GM21515 (cell line): ENCODE data around the gene UBR2.

Experiments used
- ATAC-seq: cut with Tn5 transposase; IDR thresholded peaks from one replicate; pipeline ENCODE4 v1.9.1; 2021; ENCODE audit not compliant: unreplicated experiment

Gene UBR2

DNA sequence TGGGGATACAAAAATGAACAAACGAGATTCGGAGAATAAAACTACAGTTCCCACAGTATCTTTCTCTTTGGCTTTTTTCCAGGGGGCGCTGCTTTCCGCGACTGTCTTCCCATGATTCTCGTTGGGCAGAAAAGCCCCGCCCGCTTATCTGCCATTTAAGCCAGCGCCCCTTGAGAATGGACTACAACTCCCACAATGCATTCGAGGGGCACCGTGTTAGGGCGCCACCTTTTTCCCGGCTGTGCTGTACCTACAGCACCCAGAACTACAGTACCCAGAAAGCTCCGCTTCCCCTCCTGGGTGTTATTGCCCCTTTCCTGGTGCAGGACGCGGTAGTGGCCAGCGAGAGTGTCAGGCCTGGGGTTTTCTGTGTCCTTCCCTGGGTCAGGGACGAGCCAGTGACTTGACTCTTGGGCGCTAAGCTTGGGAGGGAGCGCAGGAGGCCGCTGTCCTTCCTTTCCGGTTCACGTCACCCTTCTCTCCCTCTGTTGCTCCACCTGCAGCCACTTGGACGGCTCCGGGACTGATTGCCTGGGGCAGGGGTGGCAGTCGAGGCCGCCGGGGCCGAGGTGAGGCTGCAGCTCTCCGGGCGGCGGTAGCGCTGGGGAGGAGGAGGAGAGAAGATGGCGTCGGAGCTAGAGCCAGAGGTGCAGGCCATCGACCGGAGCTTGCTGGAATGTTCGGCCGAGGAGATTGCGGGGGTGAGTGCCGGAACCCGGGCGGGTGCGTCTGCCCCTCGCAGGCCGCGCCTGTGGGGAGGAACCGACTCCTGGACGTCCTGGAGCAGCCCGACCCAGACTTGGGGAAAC is at the start of gene UBR2:
Gene UBR2 (plus strand): TSS at position 333 of the 809 bp plus-strand sequence. CDS start 291 bp downstream, at position 624.
- peak; percentile 88 for ATAC-seq

DNA sequence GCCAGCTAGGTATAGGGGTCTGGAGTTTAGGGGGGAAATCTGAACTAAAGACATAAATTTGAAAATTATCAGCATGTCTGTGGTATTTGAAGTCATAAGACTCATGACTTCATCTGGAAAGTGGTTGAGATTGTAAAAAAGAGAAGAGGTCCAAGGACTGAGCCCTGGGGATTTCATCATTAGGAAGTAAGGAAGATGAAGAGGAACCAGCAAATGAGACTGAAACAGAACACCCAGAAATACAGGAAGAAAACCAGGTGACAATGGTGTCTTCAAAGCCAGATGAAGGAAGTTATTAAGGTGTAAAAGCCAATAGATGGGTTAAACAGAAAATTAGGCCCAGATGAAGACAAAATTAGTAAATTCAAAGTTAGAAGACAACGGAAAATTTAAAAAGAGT is 49.1 kb upstream of the UBR2 start:
- no peak for ATAC-seq

DNA sequence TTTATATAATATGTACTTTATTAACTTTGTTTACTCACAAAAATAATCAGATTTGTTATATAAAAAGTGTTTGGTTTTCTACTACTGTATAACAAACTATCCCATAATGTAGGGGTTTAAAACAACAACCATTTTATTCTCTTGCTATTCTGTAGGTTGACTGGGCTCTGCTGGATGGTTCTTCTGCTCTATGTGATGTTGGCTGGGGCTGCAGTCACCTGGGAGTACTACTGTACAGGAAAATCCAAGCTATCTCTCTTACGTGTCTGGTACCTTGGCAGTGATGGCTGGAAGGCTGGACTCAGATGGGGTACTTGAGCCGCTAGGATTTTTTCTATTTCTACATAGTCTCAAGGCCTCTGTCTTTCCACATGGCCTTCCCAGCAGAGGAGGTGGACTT is 44.0 kb upstream of the UBR2 start:
- no peak for ATAC-seq

DNA sequence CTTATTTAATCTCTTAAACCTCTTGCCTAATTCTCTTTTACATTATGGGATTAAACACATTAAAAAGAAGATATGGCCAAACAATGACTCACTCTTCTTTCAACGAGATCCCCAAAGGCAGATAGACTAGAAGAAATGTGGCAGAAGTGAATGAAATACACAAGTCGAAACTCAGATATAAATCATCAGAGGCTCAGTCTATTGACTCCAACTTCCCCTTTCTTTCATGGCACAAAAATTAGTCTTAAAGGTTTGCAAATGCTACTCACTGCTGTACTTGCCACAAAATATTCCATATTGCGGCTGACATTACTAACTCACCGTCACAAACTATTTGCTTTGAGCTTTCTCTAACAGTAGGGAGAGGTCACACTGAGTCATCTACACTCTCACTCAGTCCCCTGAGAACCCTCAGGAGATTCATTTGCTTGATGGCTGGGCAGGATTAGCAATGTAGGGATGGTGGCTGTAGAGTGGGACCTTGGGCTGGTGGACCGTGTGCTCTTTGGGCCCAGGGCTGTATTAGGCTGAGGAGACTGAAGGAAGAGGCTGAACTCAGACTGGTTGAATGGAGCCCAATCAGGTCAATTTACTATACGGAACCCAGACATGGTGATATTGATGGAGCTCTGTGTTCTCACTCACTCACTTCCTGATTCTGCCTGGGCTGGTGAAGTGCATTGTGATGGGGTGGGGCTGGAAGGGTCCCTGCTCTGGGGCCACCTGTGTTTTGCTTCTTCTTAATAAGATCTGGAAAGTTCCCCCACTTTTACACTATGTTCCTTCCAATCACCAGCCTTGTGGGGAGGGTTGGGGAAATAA is 42.8 kb upstream of the UBR2 start:
- ATAC-seq: no peak

DNA sequence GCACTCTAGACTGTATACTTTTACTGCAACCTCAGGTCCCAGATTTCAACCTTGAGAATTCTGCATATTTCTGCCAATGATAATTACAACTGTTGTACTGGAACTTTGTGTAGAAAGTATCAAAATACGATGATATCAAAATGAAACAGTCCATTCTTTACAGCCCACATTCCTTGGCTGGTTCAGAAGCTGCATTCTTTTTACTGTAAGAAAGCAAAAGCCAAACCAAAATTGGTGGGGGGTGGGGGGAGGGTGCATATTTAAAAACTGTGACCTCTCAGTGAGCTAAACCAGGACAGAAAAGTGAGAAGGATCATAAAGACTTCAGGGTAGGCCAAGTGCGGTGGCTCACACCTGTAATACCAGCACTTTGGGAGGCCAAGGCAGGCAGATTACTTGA is 41.8 kb upstream of the UBR2 start:
- ATAC-seq: no peak

DNA sequence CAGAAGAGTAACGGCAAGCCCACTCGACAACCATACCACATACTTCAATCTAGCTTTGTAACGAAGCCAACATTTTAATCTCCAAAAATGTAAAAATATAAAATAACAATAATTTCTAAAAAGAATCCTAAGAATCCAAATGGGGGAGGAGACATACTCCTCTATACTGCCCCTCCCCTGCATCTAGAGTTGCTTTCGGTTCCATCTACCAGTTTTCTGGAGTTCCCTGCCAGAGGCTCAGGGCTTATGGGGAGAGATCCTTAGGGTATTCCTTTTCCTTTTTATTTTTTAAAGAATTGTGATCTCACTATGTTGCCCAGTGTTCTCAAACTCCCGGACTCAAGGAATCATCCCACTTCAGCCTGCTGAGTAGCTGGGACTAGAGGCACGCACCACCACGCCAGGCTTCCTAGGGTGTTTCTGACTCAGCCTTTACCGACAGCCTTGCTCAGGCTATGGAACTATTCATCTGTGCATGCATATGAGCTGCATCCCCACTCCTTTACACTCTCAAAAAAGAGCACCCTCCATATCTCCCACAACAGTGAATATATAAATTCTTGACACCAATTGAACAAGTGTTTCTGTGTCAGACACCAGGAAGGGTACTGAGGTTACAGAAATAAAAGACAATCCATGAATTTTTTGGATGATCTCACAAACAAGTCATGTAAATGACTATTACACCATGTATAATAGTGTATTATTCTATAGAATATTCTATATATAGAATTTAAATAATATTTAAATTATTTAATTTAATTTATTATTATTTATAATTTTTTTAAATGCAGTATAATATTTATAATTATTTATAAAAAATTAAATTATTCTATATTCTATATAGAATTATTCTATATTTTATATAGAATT is 40.7 kb upstream of the UBR2 start:
- ATAC-seq: no peak

DNA sequence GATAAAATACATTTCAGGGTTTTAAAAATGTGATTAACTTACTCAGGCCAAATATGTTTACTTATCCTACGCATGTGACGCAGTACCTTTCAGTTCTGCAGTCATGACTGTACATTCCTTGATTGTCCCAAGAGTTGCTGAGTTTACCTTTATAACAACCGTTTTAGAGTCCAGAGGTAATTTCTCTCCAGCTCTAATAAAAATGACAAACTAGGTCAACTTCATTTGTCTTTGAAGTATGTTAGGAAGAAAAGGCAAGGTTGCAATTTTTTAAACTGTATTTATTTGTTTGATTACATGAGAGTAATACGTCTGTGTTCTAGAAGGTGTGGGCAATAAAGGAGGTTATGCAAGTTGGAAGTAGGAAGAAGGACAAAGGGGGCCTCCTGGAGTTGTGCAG is 38.6 kb upstream of the UBR2 start:
- no peak for ATAC-seq

DNA sequence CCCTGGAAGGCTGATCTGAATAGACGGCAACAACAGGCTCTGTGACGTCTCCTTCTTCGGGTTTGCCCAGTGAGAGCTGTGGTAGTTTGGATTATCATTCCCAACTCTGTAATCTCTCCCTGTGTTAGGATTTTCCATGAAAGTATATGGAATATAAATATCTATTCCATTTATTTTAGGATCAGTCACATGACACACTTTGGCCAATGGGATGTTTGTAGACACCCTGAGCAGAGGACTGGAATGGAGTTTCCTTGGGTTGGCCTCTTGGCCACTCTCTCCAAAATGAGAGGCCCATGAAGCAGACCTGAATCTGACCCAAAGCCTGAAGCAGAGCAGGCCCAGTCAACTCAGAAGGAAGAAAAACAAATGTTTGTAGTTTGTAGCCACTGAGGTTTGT is 37.2 kb upstream of the UBR2 start:
- ATAC-seq: no peak

DNA sequence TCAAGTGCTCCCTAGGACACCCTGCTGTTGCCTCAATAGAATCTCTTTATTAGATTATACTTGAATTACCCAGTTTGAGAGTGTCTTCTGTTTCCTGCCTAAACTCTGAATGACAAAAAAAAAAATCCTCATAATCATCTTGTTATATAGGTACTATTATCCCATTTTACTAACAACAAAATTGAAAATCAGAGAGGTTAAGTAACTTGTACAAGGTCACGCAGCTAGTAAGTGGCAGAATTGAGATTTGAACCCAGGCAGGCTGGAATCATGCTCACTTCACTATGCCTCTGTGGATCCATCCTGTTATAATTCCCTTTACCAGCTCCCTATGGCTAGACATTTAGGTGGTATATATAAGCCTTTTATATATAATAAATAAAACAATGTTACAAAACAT is 36.6 kb upstream of the UBR2 start:
- ATAC-seq: no peak

DNA sequence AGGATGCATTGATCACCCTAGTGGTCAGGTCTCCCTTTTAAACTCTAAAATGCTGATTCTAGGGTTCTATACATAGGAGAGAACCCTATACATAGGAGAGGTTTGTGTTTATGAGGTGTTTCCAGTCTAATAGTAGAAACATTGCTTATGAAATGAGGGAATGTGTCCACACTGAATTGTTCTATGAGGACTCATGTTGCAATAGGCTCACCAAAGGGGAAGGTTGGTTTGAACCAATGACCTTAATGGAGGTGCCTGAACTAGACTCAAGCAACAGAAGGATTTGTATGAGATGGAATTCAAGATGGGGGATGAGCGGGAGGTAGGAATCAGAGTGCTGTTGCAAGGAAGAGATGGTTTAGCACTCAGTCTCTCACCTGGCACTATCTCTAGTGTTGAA is 33.5 kb upstream of the UBR2 start:
- ATAC-seq: no peak

DNA sequence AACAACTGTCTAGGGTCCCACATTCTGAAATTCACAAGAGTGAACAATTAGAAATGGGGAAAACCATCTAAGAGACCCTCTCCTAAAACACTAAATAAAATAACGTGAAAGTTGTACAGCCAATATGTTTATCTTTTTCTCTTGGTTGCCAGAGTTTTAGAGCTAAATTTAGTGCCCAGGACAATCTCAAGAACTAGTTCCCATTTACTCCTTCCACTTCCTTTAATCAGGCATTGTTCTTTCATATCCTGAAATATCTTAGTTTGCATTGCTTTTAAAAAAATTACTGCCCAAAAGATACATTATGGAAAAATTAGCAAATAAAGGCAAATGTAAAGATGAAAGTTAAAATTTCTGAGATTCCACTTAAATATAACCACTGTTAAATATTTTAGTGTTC is 33.1 kb upstream of the UBR2 start:
- ATAC-seq: no peak

DNA sequence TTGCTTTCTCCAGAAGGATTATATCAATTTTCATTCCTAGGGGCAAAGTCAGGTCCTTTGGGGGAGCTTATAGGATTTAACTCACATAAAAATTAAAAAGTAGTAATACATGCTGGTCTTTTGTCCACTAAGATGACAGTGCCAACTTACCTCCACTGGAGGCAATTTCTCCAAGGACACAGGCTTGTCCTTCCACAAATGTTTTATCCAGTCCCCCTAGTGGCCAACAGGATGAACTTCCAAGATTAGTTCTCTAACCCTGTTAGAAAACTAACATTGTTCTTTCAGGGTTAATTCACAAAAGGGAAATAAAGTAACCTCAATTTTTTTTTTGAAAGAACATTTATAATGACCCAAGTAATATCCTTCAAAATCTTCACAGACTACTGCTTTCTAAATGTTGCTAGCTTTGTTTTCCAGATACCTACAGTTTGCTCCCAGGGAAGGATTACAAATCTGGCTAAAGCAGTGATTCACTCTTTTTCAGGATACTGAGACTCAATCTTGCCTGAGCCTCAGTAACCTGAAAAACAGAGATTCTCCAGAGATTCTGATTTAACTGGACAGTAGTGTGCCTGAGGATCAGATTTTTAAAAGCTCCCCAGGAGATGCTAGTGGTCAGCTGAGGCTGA is 31.7 kb upstream of the UBR2 start:
- no peak for ATAC-seq

DNA sequence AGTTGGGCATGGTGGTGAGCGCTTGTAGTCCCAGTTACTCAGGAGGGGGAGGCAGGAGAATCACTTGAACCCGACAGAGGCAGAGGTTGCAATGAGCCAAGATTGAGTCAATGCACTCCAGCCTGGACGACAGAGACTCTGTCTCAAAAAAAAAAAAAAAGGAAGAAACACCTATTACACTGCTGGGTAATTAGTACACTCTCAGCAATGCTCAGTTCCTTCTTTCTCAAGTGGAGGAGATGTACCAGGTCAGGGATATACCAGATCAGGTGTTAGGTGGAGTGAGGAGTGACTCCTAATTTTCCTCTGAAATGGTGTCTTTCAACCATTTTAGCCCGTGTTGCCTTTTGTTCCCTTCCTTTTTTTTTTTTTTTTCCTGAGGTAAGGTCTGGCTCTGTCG is 30.0 kb upstream of the UBR2 start:
- ATAC-seq: no peak

DNA sequence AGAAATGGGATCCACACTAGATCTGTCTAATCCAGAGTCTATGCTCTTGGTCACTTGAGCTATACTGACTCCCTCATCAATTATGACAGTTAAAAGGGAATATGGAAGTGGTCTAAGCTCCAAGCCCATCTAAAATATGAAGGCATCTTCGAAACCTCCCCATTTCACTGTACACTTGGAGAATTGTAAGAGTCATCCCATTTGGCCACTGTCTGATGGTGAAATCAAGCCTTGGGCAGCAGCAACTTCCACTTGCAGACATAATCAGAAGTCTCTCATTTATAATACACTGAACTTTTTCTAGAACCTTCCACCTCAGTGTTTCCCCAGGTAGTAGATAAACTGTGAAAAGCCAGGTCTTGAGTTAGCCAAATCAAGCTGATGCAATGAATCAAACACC is 26.3 kb upstream of the UBR2 start:
- no peak for ATAC-seq

DNA sequence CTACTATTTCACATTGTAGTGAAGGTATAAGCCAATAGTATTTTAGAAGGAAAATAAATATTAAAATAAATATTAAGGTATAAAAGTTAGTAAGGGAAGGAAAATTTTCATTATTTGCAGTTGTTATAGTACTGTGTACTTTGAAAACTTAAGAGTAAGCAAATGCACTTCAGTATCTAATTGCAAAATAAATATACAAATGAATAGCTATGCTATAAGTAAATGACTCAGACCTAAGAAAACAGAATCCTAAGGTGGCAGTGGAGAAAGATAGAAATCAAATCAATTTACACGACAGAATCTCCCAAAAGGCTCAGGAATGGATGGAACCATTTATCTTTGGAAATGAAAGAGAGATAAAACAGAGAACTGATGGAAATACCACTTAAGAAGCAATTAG is 24.7 kb upstream of the UBR2 start:
- ATAC-seq: no peak

DNA sequence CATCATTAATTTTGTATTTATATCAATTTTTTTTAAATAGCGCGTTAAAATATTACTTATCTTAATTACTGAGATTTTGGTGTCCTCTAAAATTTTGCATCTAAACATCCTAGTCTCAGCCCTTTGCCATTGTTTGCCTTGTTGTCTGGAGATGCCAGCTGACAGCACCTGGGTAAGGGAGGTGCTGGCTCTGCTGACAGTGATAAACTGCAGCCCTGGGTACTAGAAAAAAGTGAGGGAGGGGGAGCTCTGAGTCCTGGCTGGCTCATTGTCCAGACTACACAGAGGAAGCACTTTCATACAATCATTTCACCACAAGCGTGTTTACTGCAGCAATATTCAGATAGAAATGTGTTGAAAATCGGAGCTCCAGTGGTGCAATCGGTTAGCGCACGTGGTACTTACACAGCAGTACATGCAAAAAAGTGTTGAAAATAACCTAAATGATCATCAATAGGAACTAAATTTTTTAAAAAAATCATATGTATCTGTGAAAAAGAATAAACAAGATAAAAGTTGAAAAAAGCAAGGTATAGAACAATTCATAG is 18.5 kb upstream of the UBR2 start:
- ATAC-seq: no peak

DNA sequence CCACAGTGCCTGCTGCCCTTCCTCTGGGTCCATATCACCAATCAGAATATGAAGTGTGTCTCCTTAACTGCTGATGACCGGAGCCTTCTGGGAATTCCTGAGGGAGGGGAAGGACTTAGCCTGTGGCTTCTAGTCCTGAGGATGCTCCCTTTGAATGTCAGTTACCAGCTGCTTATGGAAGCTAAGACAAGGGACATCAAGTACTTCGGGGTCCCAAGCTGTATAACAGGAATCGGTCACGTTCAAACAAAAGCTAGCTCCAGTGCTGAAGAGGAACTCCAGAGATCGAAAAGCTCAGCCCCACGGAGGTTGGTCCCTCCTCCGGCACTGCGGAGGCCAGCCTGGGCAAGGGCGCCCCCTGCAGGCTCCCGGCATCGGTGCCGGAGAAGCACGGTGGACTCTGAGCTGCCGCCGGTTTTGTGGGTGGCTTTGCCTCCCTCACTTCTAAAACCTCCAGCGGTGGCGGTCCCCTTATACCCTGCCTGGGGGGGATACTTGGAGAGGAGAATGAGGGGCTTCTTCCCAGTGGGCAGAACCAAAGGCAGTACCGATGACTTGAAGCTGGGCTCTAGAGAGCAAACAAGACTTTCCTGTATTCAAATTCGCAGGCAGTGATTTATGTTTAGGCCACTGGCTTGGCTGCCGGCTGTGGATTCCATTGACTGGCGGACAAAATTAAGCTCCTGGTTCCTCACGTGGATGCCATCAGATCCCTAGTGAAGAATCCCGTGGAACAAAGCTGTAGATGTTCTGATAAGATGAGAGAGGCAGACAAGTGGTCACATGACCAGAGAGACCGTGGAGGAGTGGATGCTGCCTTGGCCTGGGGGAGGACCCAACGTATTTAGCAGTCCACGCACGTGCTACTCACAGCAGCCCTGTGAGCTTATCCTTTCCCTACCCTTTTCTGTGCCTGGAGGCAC is 16.2 kb upstream of the UBR2 start:
- peak; percentile 82 for ATAC-seq

DNA sequence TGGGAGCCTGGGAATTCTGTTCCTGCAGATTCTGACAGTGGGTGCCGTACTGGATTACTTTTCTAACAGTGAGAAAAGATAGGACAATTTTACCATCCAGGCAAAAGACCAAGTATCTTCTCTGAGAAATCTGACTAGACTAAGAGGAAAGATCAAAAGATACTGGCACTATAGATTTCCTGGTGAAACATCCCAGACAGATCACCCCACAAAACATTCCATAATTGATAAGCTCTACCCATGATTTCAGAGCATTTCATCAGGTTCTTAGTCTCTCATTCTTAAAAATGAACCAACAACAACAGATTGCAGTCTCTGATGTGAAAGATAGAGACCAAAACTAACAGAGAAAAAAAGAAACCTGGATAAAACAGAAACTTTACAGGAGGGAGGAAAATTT is 13.6 kb upstream of the UBR2 start:
- no peak for ATAC-seq

DNA sequence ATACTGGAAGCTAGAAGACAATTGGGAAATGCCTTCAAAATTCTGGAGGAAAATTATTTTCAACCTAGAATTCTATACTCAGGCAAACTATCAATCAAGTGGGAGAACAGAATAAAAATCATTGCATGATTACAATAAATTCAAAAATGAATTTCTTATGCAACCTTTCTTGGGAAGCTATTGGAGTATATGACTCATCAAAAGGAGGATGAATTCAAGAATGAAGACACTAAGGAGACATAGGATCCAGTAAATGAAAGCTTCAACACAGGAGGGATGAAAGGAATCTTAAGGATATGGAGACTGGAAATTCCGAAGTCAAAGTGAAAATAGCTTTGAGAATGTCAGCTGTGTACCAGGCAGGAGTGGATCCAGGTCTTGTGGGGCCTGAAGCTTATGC is 12.6 kb upstream of the UBR2 start:
- no peak for ATAC-seq

DNA sequence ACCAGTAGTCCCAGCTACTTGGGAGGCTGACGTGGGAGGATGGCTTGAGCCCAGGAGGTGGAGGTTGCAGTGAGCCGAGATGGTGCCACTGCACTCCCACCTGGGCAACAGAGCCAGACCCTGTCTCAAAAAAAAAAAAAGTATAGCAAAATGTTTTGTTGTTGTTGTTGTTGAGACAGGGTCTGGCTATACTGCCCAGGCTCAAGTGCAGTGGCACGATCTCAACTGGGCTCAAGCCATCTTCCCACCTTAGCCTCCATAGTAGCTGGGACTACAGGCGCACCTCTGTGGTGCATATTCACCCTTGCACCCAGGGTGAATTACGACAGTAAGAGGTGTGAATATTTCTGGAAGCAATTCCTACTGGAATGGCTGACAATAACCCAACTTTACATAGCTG is 11.4 kb upstream of the UBR2 start:
- ATAC-seq: no peak
